Activated T-cell treated with anti-CD3 and anti-CD28 coated beads, Interleukin-2, amount 50 U/mL, for 72 hours (primary cell): ENCODE data around the gene VARS1. TPM values are rescaled to one million over a fixed set of nuclear protein-coding genes. Genes with fewer than 3 reads are reported as not detected.

Source experiments
- ATAC-seq, 2 donors: fragments of 150-1000 bp; cut with Tn5 transposase; replicated peaks in 1 of 2; 2 replicates each; pipeline ENCODE4 v1.10.0; 2021; ENCODE audit warnings: moderate library complexity in 2 of 2, mild to moderate bottlenecking in 1 of 2
- DNase-seq, 2 donors: peaks; one replicate each; pipeline ENCODE4 v3.0.0; 2021 to 2022; ENCODE audit warnings: mixed read lengths in 1 of 2
- H3K27ac Mint-ChIP-seq: one replicate; pipeline ENCODE4 v1.8.0; 2022; ENCODE audit warnings: mild to moderate bottlenecking, moderate library complexity, mixed read lengths
- H3K27me3 Mint-ChIP-seq: one replicate; pipeline ENCODE4 v1.8.0; 2022; ENCODE audit warnings: low read depth, mixed read lengths
- H3K36me3 Mint-ChIP-seq, 2 donors: one replicate each; pipeline ENCODE4 v1.8.0; 2022; ENCODE audit warnings: mixed read lengths in 2 of 2, mild to moderate bottlenecking in 1 of 2; ENCODE audit not compliant: insufficient read depth in 2 of 2
- H3K4me1 Mint-ChIP-seq: one replicate; pipeline ENCODE4 v1.8.0; 2022; ENCODE audit warnings: low read depth, mixed read lengths
- H3K4me3 Mint-ChIP-seq, 2 donors: one replicate each; pipeline ENCODE4 v1.8.0; 2022; ENCODE audit warnings: mild to moderate bottlenecking in 2 of 2, mixed read lengths in 2 of 2, moderate library complexity in 2 of 2
- H3K9me3 Mint-ChIP-seq, 2 donors: one replicate each; pipeline ENCODE4 v1.8.0; 2022; ENCODE audit warnings: mixed read lengths in 2 of 2
- total RNA-seq, 2 donors: library from RNA; stranded (reverse); gene quantifications; one replicate each; pipeline ENCODE4 v1.2.3, GENCODE V29; 2022

Gene VARS1
- total RNA-seq, 2 donors from 2014 or later, result 91.3 to 101 TPM

DNA sequence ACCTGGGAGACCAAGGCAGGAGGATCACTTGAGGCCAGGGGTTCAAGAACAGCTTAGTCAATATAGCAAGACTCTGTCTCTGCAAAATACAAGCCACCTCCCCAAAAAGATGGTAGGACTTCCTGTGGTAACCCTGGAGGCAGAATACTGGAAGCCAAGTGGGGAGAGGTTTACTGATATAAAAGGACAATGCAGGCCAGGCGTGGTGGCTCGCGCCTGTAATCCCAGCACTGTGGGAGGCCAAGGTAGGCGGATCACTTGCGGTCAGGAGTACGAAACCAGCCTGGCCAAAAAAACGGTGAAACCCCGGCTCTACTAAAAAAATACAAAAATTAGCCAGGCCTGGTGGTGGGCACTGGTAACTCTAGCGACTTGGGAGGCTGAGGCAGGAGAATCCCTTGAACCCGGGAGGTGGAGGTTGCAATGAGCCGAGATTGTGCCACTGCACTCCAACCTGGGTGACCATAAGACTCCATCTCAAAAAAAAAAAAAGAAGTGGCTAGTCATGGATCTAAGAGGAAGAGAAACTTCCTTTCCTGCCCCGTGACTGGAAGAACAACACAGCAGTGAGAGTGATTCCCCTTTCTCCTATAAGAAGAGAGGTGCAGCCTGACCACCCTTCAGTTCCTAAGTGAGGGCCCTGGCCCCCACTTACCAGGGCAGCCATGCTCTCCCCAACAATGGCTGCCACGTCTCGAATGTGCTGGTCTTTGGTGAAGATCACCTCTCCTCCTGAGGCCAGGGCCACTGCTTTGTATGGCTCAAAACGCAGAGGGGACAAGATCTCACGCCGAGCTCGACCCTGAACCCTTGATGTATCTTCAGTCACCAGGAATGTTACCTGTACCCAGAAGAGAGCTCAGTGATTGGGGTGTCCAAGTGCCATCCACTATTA is 26.9 kb downstream of the VARS1 start:
- no peak overlapping the region for H3K4me3 Mint-ChIP-seq
- H3K4me1 Mint-ChIP-seq, result peaks cover 36% of the 10 kb centered on the region
- DNase-seq, result no peak
- peaks cover 0 to 4% of the 10 kb centered on the region in 2 donors for H3K36me3 Mint-ChIP-seq
- H3K9me3 Mint-ChIP-seq, result no peaks in the 10 kb centered on the region
- no peaks in the 10 kb centered on the region for H3K27me3 Mint-ChIP-seq
- no peak overlapping the region for H3K27ac Mint-ChIP-seq
- ATAC-seq, result no peak

GRCh38 chr6:31767096-31767645 is 28.4 kb downstream of the VARS1 start:
- H3K4me1 Mint-ChIP-seq, result peaks cover 23% of the 10 kb centered on the region
- no peaks in the 10 kb centered on the region for H3K27me3 Mint-ChIP-seq
- H3K9me3 Mint-ChIP-seq, result no peaks in the 10 kb centered on the region
- no peak overlapping the region for H3K4me3 Mint-ChIP-seq
- no peak overlapping the region for H3K27ac Mint-ChIP-seq
- no peak for DNase-seq
- ATAC-seq, result no peak
- H3K36me3 Mint-ChIP-seq, result peaks cover 0 to 10% of the 10 kb centered on the region in 2 donors

DNA sequence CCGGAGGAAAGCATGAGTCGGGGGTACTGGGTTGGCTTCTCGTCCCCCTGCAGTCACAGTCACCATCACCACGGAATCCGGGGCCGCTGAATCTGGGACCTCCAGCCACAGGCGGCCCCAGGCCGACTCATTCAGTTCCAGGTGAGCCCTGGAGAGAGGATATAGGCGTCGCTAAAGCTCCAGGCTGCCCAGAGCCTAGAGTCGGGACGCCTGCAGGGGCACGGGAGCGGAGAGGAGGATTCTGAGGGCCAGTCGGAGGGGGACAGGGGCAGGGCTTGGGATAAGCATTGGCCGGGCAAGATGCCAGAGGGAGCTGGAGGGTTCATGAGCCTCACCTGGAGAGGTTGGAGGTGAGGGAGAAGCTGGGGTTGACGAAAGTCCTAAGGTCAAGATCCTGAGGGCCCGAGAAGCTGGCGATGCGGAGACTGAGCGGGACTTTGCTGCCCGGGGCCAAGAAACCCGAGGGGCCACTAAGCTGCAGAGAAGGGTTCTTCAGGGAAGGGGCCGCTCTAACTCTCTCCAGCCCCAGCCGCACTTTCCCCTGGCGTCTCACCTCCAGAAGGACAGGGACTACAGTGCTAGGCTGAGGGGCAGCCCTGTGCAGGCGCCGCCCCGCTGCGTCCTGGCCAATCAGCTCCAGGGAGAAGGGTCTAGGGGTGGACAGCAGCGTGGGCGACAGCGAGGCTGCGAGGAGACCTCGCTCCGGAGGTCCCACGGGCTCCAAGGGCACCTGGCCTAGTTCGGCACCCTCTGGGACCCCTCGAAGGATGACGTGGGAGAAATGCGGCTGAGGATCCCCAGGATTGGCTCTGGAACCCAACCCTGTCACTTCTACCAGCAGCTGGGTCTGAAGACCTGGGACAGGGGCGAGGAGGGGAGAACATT is 29.4 kb downstream of the VARS1 start:
- Mint-ChIP-seq H3K36me3 (peaks cover 0 to 15% of the 10 kb centered on the region in 2 donors), H3K4me3 (no peak overlapping the region), H3K27me3 (no peaks in the 10 kb centered on the region), H3K4me1 (peaks cover 14% of the 10 kb centered on the region), H3K9me3 (no peaks in the 10 kb centered on the region), H3K27ac (no peak overlapping the region)
- ATAC-seq (no peak), DNase-seq (no peak)

DNA sequence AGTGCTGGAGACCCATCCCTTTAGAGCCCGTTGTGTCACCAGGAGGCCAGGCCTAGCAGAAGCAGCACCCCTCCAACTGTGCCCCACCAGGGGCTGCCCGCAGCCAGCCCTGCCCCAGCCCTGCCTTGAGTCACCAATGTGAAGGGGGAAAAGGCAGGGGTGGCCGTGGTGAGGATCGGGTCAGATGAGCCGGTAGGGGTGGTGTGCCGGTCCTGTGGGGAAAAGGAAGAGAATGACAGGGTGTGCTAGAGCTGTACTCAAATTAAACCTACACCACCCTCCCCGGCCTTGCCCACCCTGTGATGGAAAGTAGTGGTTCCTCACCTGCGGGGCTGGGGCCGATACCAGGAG is 30.0 kb downstream of the VARS1 start:
- Mint-ChIP-seq H3K4me3 (no peak overlapping the region), H3K27ac (no peak overlapping the region), H3K4me1 (peaks cover 13% of the 10 kb centered on the region), H3K9me3 (no peaks in the 10 kb centered on the region), H3K36me3 (peaks cover 3 to 21% of the 10 kb centered on the region in 2 donors), H3K27me3 (no peaks in the 10 kb centered on the region)
- no peak for ATAC-seq
- DNase-seq, result no peak

GRCh38 chr6:31764198-31764597 is 31.4 kb downstream of the VARS1 start:
- H3K27me3 Mint-ChIP-seq, result no peaks in the 10 kb centered on the region
- peaks cover 6 to 25% of the 10 kb centered on the region in 2 donors for H3K36me3 Mint-ChIP-seq
- ATAC-seq (no peak), DNase-seq (no peak)
- H3K4me3 Mint-ChIP-seq, result no peak overlapping the region
- peaks cover 5% of the 10 kb centered on the region for H3K4me1 Mint-ChIP-seq
- no peak overlapping the region for H3K27ac Mint-ChIP-seq
- no peaks in the 10 kb centered on the region for H3K9me3 Mint-ChIP-seq

- H3K9me3 Mint-ChIP-seq, result no peaks in the 10 kb centered on the region
- DNase-seq, result no peak
- no peak overlapping the region for H3K27ac Mint-ChIP-seq
- peaks cover 6 to 28% of the 10 kb centered on the region in 2 donors for H3K36me3 Mint-ChIP-seq
- peaks cover 5% of the 10 kb centered on the region for H3K4me1 Mint-ChIP-seq
- ATAC-seq, result no peak
- H3K27me3 Mint-ChIP-seq, result no peaks in the 10 kb centered on the region
- no peak overlapping the region for H3K4me3 Mint-ChIP-seq
These were observed 32.0 kb downstream of the VARS1 start for GRCh38 chr6:31763619-31763940.

GRCh38 chr6:31762878-31763618 is 32.5 kb downstream of the VARS1 start:
- no peaks in the 10 kb centered on the region for H3K9me3 Mint-ChIP-seq
- peaks cover 7 to 33% of the 10 kb centered on the region in 2 donors for H3K36me3 Mint-ChIP-seq
- no peak for DNase-seq
- peaks cover 5% of the 10 kb centered on the region for H3K4me1 Mint-ChIP-seq
- no peak overlapping the region for H3K4me3 Mint-ChIP-seq
- no peak for ATAC-seq
- H3K27ac Mint-ChIP-seq, result no peak overlapping the region
- H3K27me3 Mint-ChIP-seq, result no peaks in the 10 kb centered on the region

DNA sequence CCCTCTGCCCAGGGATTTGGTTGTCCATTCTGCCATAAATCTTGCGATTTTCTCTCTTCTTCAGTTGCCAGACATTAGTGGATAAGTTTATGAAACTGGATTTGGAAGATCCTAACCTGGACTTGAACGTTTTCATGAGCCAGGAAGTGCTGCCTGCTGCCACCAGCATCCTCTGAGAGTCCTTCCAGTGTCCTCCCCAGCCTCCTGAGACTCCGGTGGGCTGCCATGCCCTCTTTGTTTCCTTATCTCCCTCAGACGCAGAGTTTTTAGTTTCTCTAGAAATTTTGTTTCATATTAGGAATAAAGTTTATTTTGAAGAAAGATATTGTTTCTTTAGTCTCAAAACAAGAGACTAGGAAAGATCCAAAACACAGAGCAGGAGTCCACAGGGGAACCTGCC is 33.2 kb downstream of the VARS1 start, which contains the start of gene SAPCD1:
TSS of gene SAPCD1 (plus strand) at position 301 of the 400 bp plus-strand sequence. CDS start 399 bp downstream, outside the sequence.
- Mint-ChIP-seq H3K27ac (no peak within 1 kb of the TSS), H3K4me1 (peaks cover 5% of the 10 kb centered on the region), H3K9me3 (no peaks in the 10 kb centered on the region), H3K4me3 (no peak within 1 kb of the TSS), H3K36me3 (peaks cover 8 to 34% of the 10 kb centered on the region in 2 donors), H3K27me3 (no peaks in the 10 kb centered on the region)
- ATAC-seq (no peak), DNase-seq (no peak)

GRCh38 chr6:31761343-31761742 is 34.2 kb downstream of the VARS1 start:
- no peak overlapping the region for H3K27ac Mint-ChIP-seq
- H3K9me3 Mint-ChIP-seq, result no peaks in the 10 kb centered on the region
- peaks cover 8 to 34% of the 10 kb centered on the region in 2 donors for H3K36me3 Mint-ChIP-seq
- ATAC-seq (no peak), DNase-seq (no peak)
- peaks cover 5% of the 10 kb centered on the region for H3K4me1 Mint-ChIP-seq
- no peak overlapping the region for H3K4me3 Mint-ChIP-seq
- H3K27me3 Mint-ChIP-seq, result no peaks in the 10 kb centered on the region

- H3K4me3 Mint-ChIP-seq, result no peak overlapping the region
- DNase-seq (no peak), ATAC-seq (no peak)
- H3K27ac Mint-ChIP-seq, result no peak overlapping the region
- peaks cover 5% of the 10 kb centered on the region for H3K4me1 Mint-ChIP-seq
- H3K36me3 Mint-ChIP-seq, result peaks cover 8 to 34% of the 10 kb centered on the region in 2 donors
- H3K9me3 Mint-ChIP-seq, result no peaks in the 10 kb centered on the region
- no peaks in the 10 kb centered on the region for H3K27me3 Mint-ChIP-seq
These were observed 34.8 kb downstream of the VARS1 start for GRCh38 chr6:31760790-31761189.

- Mint-ChIP-seq H3K4me1 (no peaks in the 10 kb centered on the region), H3K9me3 (no peaks in the 10 kb centered on the region)
These were observed 37.3 kb downstream of the VARS1 start for GRCh38 chr6:31758281-31758680.

DNA sequence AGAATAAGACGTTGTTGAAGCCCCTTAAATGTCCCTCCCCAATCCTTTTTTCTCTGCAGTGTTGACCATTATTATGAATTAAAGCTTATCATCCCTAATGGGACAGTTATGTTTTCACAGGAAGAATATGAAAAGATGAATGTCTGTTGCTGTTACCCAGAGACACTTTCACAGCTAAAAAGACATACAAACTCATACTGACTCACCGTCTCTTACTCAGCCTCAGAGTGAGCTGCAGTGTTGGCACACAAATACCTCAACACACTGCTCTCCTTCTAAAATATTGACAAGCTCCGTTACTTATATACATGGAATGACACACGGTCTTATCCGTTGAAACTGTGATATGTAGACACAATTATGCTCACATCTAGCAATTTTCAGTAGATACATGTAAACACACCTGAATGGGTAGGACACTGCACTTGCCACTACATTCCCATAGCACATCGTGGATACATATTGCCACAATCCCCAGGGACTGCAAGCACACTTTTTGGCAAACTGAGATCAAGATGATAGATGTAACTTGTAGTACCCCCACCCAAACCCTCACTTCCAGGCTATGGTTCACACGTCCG is 42.7 kb downstream of the VARS1 start:
- H3K4me3 Mint-ChIP-seq, result no peak overlapping the region
- H3K4me1 Mint-ChIP-seq, result no peaks in the 10 kb centered on the region
- ATAC-seq, result no peak
- no peak for DNase-seq
- no peaks in the 10 kb centered on the region for H3K9me3 Mint-ChIP-seq
- H3K27me3 Mint-ChIP-seq, result no peaks in the 10 kb centered on the region
- H3K36me3 Mint-ChIP-seq, result peaks cover 1 to 6% of the 10 kb centered on the region in 2 donors
- H3K27ac Mint-ChIP-seq, result no peak overlapping the region

More at GRCh38 chr6:31758281-31758680, 37.3 kb downstream of the VARS1 start:
- Mint-ChIP-seq H3K27ac (no peak overlapping the region), H3K4me3 (no peak overlapping the region), H3K36me3 (peaks cover 8 to 27% of the 10 kb centered on the region in 2 donors), H3K27me3 (no peaks in the 10 kb centered on the region)
- DNase-seq (no peak), ATAC-seq (no peak)
